ENCODE data around the gene NGRN.
"Not testable (repeated sequence)": the region's sequence is repeated elsewhere in the genome, so short reads cannot be mapped to it uniquely, and the experiment has no call there.

Gene NGRN

GRCh38 chr15:90234096-90234988 is 31.1 kb upstream of the NGRN start, which contains the start of gene GDPGP1:
Gene GDPGP1, plus strand, starts transcription at chr15:90234209. Its CDS starts 6,700 bp downstream, at chr15:90240909.
- DNase-seq: no peak

GRCh38 chr15:90239371-90239770 is 26.1 kb upstream of the NGRN start:
- no peak for DNase-seq

- no peak for DNase-seq
Observed at GRCh38 chr15:90240856-90241255, 24.6 kb upstream of the NGRN start.

- DNase-seq: no peak
Observed at GRCh38 chr15:90241343-90242192, 23.9 kb upstream of the NGRN start.

- no peak for DNase-seq
Observed at GRCh38 chr15:90243943-90244639, 21.4 kb upstream of the NGRN start.

GRCh38 chr15:90248789-90249202 is 16.7 kb upstream of the NGRN start:
- no peak for DNase-seq

- DNase-seq: peak; percentile 84
Observed at GRCh38 chr15:90249203-90249863, 16.1 kb upstream of the NGRN start, which contains the start of gene TTLL13. Gene TTLL13, plus strand, starts transcription at chr15:90249556. Its CDS starts 1,075 bp downstream, at chr15:90250631.

GRCh38 chr15:90257776-90258175 is 7.7 kb upstream of the NGRN start:
- no peak for DNase-seq

GRCh38 chr15:90259524-90259923 is 5.9 kb upstream of the NGRN start:
- DNase-seq: no peak

- DNase-seq: not testable (repeated sequence)
Observed at GRCh38 chr15:90260731-90261130, 4.7 kb upstream of the NGRN start.

- DNase-seq: peak; percentile 8
Observed at GRCh38 chr15:90261811-90262210, 3.7 kb upstream of the NGRN start.

GRCh38 chr15:90262426-90262825 is 3.0 kb upstream of the NGRN start:
- no peak for DNase-seq

GRCh38 chr15:90264671-90265070 is 801 bp upstream of the NGRN start:
- DNase-seq: no peak

GRCh38 chr15:90266061-90266431 is 574 bp downstream of the NGRN start:
- peak; percentile 28 for DNase-seq

- peak; percentile 13 for DNase-seq
Observed at GRCh38 chr15:90266485-90266884, 1.0 kb downstream of the NGRN start.

- no peak for DNase-seq
Observed at GRCh38 chr15:90268415-90268814, 2.9 kb downstream of the NGRN start.

GRCh38 chr15:90270502-90271150 is 5.2 kb downstream of the NGRN start:
- DNase-seq: no peak

GRCh38 chr15:90271459-90272166 is 6.1 kb downstream of the NGRN start:
- no peak for DNase-seq

GRCh38 chr15:90278467-90278866 is 13.0 kb downstream of the NGRN start:
- DNase-seq: not testable (repeated sequence)

- DNase-seq: not testable (repeated sequence)
Observed at GRCh38 chr15:90280743-90281142, 15.3 kb downstream of the NGRN start.

- DNase-seq: not testable (repeated sequence)
Observed at GRCh38 chr15:90281637-90282036, 16.2 kb downstream of the NGRN start.
